H9 (cell line): ENCODE measurements around the gene TUBB4B. TPM values are rescaled to one million over a fixed set of nuclear protein-coding genes. Genes with fewer than 3 reads are reported as not detected.

Source experiments
- DNase-seq: peaks from one replicate; pipeline ENCODE4 v3.0.0-alpha.2; 2017
- H2AFZ ChIP-seq: one replicate; pipeline ENCODE4 v1.6.1; 2013; ENCODE audit warnings: mild to moderate bottlenecking, low read length, control low read depth, moderate library complexity
- H2AK5ac ChIP-seq: 2 replicates; pipeline ENCODE4 v1.6.1; 2013; ENCODE audit warnings: low read length, control low read depth, mixed read lengths; ENCODE audit not compliant: insufficient read length
- H2BK120ac ChIP-seq: one replicate; pipeline ENCODE4 v1.6.1; 2013; ENCODE audit warnings: low read depth, mild to moderate bottlenecking, low read length, control low read depth, inconsistent platforms; ENCODE audit not compliant: poor library complexity, severe bottlenecking
- H2BK12ac ChIP-seq: 2 replicates; pipeline ENCODE4 v1.6.1; 2013; ENCODE audit warnings: low read length, control low read depth, mixed read lengths, low read depth; ENCODE audit not compliant: insufficient read length
- H2BK15ac ChIP-seq: 2 replicates; pipeline ENCODE4 v1.6.1; 2013; ENCODE audit warnings: low read depth, low read length, control low read depth
- H2BK20ac ChIP-seq: one replicate; pipeline ENCODE4 v1.6.1; 2013; ENCODE audit warnings: low read depth, mild to moderate bottlenecking, low read length, control low read depth, inconsistent platforms; ENCODE audit not compliant: poor library complexity, severe bottlenecking
- H2BK5ac ChIP-seq: 2 replicates; pipeline ENCODE4 v1.6.1; 2013; ENCODE audit warnings: low read length, control low read depth, mixed read lengths; ENCODE audit not compliant: insufficient read length
- H3K14ac ChIP-seq: 2 replicates; pipeline ENCODE4 v1.6.1; 2013; ENCODE audit warnings: low read length, control low read depth; ENCODE audit not compliant: insufficient read depth
- H3K18ac ChIP-seq: 2 replicates; pipeline ENCODE4 v1.6.1; 2013; ENCODE audit warnings: low read depth, mild to moderate bottlenecking, mixed read lengths, low read length, control low read depth; ENCODE audit not compliant: insufficient read length
- H3K23ac ChIP-seq: 2 replicates; pipeline ENCODE4 v1.6.1; 2013; ENCODE audit warnings: low read length, control low read depth, mixed read lengths, low read depth; ENCODE audit not compliant: insufficient read length
- H3K23me2 ChIP-seq: 2 replicates; pipeline ENCODE4 v1.6.1; 2013; ENCODE audit warnings: low read depth, mild to moderate bottlenecking, mixed read lengths, low read length, control low read depth; ENCODE audit not compliant: insufficient read length, poor library complexity, severe bottlenecking
- H3K27ac ChIP-seq: 2 replicates; pipeline ENCODE4 v1.5.1; 2013; ENCODE audit warnings: low read length, control low read depth, mixed read lengths, low read depth; ENCODE audit not compliant: insufficient read length
- H3K27me3 ChIP-seq: 2 replicates; pipeline ENCODE4 v1.6.1; 2013; ENCODE audit warnings: low read length, control low read depth, inconsistent platforms; ENCODE audit not compliant: insufficient read depth
- H3K4ac ChIP-seq: 2 replicates; pipeline ENCODE4 v1.6.1; 2013; ENCODE audit warnings: low read depth, mild to moderate bottlenecking, control low read depth, inconsistent platforms, low read length, moderate library complexity
- H3K4me1 ChIP-seq: 2 replicates; pipeline ENCODE4 v1.6.1; 2013; ENCODE audit warnings: low read length, control low read depth, inconsistent platforms; ENCODE audit not compliant: insufficient read depth
- H3K4me2 ChIP-seq: 2 replicates; pipeline ENCODE4 v1.6.1; 2013; ENCODE audit warnings: low read length, control low read depth, mixed read lengths; ENCODE audit not compliant: insufficient read length, insufficient read depth
- H3K56ac ChIP-seq: 2 replicates; pipeline ENCODE4 v1.6.1; 2013; ENCODE audit warnings: low read depth, mild to moderate bottlenecking, mixed read lengths, low read length, control low read depth; ENCODE audit not compliant: insufficient read length
- H3K79me1 ChIP-seq: 2 replicates; pipeline ENCODE4 v1.6.1; 2013; ENCODE audit warnings: low read depth, mild to moderate bottlenecking, moderate library complexity, low read length, control low read depth, inconsistent platforms; ENCODE audit not compliant: insufficient read depth, poor library complexity, severe bottlenecking
- H3K79me2 ChIP-seq: 2 replicates; pipeline ENCODE4 v1.6.1; 2013; ENCODE audit warnings: low read length, control low read depth, inconsistent platforms; ENCODE audit not compliant: insufficient read depth
- H3K9ac ChIP-seq: 2 replicates; pipeline ENCODE4 v1.6.1; 2013; ENCODE audit warnings: low read length, control low read depth, mixed read lengths; ENCODE audit not compliant: insufficient read length; ENCODE audit errors: extremely low read depth
- H3K9me3 ChIP-seq: one replicate; pipeline ENCODE4 v1.6.1; 2013; ENCODE audit warnings: low read depth, low read length, inconsistent platforms; ENCODE audit not compliant: control insufficient read depth
- H3T11ph ChIP-seq: one replicate; pipeline ENCODE4 v1.6.1; 2013; ENCODE audit warnings: mild to moderate bottlenecking, low read length, control low read depth, inconsistent platforms
- H4K20me1 ChIP-seq: one replicate; pipeline ENCODE4 v1.6.1; 2013; ENCODE audit not compliant: control insufficient read depth, insufficient read length, insufficient read depth
- H4K5ac ChIP-seq: 2 replicates; pipeline ENCODE4 v1.6.1; 2013; ENCODE audit warnings: low read depth, mild to moderate bottlenecking, mixed read lengths, low read length, control low read depth; ENCODE audit not compliant: insufficient read length
- H4K8ac ChIP-seq: replicated peaks from 2 replicates; pipeline ENCODE4 v1.6.1; 2013; ENCODE audit warnings: low read length, control low read depth, mixed read lengths, low read depth; ENCODE audit not compliant: insufficient read length
- H4K91ac ChIP-seq: 2 replicates; pipeline ENCODE4 v1.6.1; 2013; ENCODE audit warnings: low read depth, mild to moderate bottlenecking, moderate library complexity, mixed read lengths, low read length, control low read depth; ENCODE audit not compliant: insufficient read length
- H3K27ac Mint-ChIP-seq, 3 experiments: 2 replicates in 2 of 3; 3 replicates in 1 of 3; pipeline ENCODE4 v1.8.0; 2020 to 2021; ENCODE audit warnings: mixed read lengths in 3 of 3, mild to moderate bottlenecking in 1 of 3, moderate library complexity in 1 of 3
- H3K27me3 Mint-ChIP-seq: 2 replicates; pipeline ENCODE4 v1.8.0; 2021; ENCODE audit warnings: low read depth, mild to moderate bottlenecking, moderate library complexity, mixed read lengths
- H3K36me3 Mint-ChIP-seq, 3 experiments: 2 replicates in 2 of 3; 3 replicates in 1 of 3; pipeline ENCODE4 v1.8.0; 2020 to 2021; ENCODE audit warnings: low read depth in 3 of 3, mixed read lengths in 3 of 3; ENCODE audit not compliant: insufficient read depth in 1 of 3
- H3K4me1 Mint-ChIP-seq, 2 experiments: 2 replicates each; pipeline ENCODE4 v1.8.0; 2020; ENCODE audit warnings: mixed read lengths in 2 of 2
- H3K4me3 Mint-ChIP-seq, 2 experiments: 2 replicates in 1 of 2; 3 replicates in 1 of 2; pipeline ENCODE4 v1.8.0; 2020 to 2021; ENCODE audit warnings: mild to moderate bottlenecking in 2 of 2, mixed read lengths in 2 of 2, moderate library complexity in 1 of 2
- H3K9me3 Mint-ChIP-seq, 2 experiments: 2 replicates in 1 of 2; 3 replicates in 1 of 2; pipeline ENCODE4 v1.8.0; 2020; ENCODE audit warnings: mild to moderate bottlenecking in 2 of 2, mixed read lengths in 2 of 2, moderate library complexity in 1 of 2
- CTCF ChIP-seq: fragments of 200-600 bp; sonication (generic); conservative IDR thresholded peaks from 3 replicates; pipeline ENCODE4 v1.8.0; 2021; ENCODE audit warnings: antibody characterized with exemption, mild to moderate bottlenecking
- WGBS: extraction: QIAGEN DNeasy Blood & Tissue Kit; methylation state at CpG from one replicate; pipeline ENCODE4 v1.1.7; 2013; ENCODE audit warnings: missing lambda C conversion rate, low lambda C conversion rate, mixed read lengths; ENCODE audit not compliant: insufficient read length; ENCODE audit errors: extremely low coverage; 5-methylcytosine and 5-hydroxymethylcytosine counted together
- total RNA-seq: library from RNA; stranded (reverse); gene quantifications from 2 replicates; pipeline ENCODE4 v1.2.1, GENCODE V29; 2021

TUBB4B gene
- total RNA-seq, 1 experiment from 2014 or later = 378 TPM

GRCh38 chr9:137273611-137274320 lies 32.7 kb downstream of the TUBB4B start:
- Histone ChIP-seq H2BK15ac (no peak overlapping the region), H2BK20ac (no peak overlapping the region), H3K18ac (no peak overlapping the region), H2AFZ (no peak overlapping the region), H2BK12ac (no peak overlapping the region), H2AK5ac (no peak overlapping the region), H2BK5ac (no peak overlapping the region), H3T11ph (no peak overlapping the region), H3K23ac (no peak overlapping the region), H4K20me1 (no peaks in the 10 kb centered on the region), H3K27me3 (no peaks in the 10 kb centered on the region), H3K79me1 (no peaks in the 10 kb centered on the region), H3K27ac (no peak overlapping the region), H2BK120ac (no peak overlapping the region), H3K14ac (no peak overlapping the region), H3K4me1 (no peaks in the 10 kb centered on the region), H3K4me2 (no peak overlapping the region), H3K23me2 (peaks cover 4% of the 10 kb centered on the region), H4K8ac (no peak overlapping the region), H3K56ac (no peak overlapping the region), H3K79me2 (no peaks in the 10 kb centered on the region), H4K5ac (no peak overlapping the region), H3K4ac (no peak overlapping the region), H4K91ac (no peak overlapping the region), H3K9ac (no peak overlapping the region), H3K9me3 (no peaks in the 10 kb centered on the region)
- H3K9me3 Mint-ChIP-seq = no peaks in the 10 kb centered on the region; a peak in 1 of 5 replicates
- peaks cover 7 to 22% (median 20%) of the 10 kb centered on the region in 3 experiments; a peak in 6 of 7 replicates for H3K36me3 Mint-ChIP-seq
- no peak for TF ChIP-seq CTCF
- no CpG with 5 or more reads among the region's 15 CpGs for WGBS
- peak; percentile 28 for DNase-seq
- H3K4me3 Mint-ChIP-seq = no peak overlapping the region
- H3K4me1 Mint-ChIP-seq = peaks cover 20 to 29% of the 10 kb centered on the region in 2 experiments
- no peak overlapping the region; a peak in 1 of 7 replicates for H3K27ac Mint-ChIP-seq
- no peaks in the 10 kb centered on the region for H3K27me3 Mint-ChIP-seq
